Measurements from ENCODE around the gene RGPD3. TPM values are rescaled to one million over a fixed set of nuclear protein-coding genes. Genes with fewer than 3 reads are reported as not detected.

The RGPD3 gene
- total RNA-seq, 2 experiments from 2014 or later = 0.04 TPM; not detected in 1

Other genes starting within 250 kb of the RGPD3 start
- 1 to 10 TPM; 4.4 to 4.6 TPM for gene CD8B2, start 19.0 kb upstream of the RGPD3 start, total RNA-seq

All from activated naive CD8-positive, alpha-beta T cell treated with anti-CD3 and anti-CD28 coated beads for 36 hours (primary cell).